Choroid plexus epithelial cell (primary cell): ENCODE data around the gene HGS.

Experiments used
- DNase-seq: peaks from one replicate; pipeline ENCODE4 v3.0.0-alpha.2; 2010; ENCODE audit warnings: low read depth
- H3K4me3 ChIP-seq: 2 replicates; pipeline ENCODE4 v1.5.1; 2011; ENCODE audit warnings: low read depth, mild to moderate bottlenecking, control low read depth, low read length, moderate library complexity
- TF ChIP-seq, protein P1 (sequence below): conservative IDR thresholded peaks from 2 replicates; pipeline ENCODE4 v1.5.1; 2011; ENCODE audit warnings: low read depth, mild to moderate bottlenecking, control low read depth, inconsistent platforms, low read length, moderate library complexity

The HGS gene

GRCh38 chr17:81685108-81685507, 1.3 kb downstream of the HGS start:
- peak; percentile 61 for DNase-seq
- TF ChIP-seq, protein P1, sequence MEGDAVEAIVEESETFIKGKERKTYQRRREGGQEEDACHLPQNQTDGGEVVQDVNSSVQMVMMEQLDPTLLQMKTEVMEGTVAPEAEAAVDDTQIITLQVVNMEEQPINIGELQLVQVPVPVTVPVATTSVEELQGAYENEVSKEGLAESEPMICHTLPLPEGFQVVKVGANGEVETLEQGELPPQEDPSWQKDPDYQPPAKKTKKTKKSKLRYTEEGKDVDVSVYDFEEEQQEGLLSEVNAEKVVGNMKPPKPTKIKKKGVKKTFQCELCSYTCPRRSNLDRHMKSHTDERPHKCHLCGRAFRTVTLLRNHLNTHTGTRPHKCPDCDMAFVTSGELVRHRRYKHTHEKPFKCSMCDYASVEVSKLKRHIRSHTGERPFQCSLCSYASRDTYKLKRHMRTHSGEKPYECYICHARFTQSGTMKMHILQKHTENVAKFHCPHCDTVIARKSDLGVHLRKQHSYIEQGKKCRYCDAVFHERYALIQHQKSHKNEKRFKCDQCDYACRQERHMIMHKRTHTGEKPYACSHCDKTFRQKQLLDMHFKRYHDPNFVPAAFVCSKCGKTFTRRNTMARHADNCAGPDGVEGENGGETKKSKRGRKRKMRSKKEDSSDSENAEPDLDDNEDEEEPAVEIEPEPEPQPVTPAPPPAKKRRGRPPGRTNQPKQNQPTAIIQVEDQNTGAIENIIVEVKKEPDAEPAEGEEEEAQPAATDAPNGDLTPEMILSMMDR, result no peak
- H3K4me3 ChIP-seq, result peak overlapping the region; percentile 76

DNA sequence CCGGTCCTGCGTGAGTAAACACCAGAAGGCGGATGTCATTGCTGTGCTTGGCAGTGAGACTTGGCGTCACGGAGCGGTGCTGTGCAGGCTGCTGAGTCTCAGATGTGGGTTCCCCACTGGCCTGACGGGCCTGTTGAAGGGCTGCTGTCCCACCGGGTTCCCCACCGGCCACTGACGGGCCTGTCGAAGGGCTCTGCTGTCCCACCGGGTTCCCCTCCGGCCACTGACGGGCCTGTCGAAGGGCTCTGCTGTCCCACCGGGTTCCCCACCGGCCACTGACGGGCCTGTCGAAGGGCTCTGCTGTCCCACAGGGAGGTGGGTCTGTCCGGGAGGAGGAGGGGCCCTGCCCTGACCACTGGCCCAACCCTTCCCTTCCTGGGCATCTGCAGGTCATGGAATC, 2.8 kb downstream of the HGS start:
- TF ChIP-seq, protein P1, result no peak
- no peak for DNase-seq
- H3K4me3 ChIP-seq, result no peak overlapping the region

DNA sequence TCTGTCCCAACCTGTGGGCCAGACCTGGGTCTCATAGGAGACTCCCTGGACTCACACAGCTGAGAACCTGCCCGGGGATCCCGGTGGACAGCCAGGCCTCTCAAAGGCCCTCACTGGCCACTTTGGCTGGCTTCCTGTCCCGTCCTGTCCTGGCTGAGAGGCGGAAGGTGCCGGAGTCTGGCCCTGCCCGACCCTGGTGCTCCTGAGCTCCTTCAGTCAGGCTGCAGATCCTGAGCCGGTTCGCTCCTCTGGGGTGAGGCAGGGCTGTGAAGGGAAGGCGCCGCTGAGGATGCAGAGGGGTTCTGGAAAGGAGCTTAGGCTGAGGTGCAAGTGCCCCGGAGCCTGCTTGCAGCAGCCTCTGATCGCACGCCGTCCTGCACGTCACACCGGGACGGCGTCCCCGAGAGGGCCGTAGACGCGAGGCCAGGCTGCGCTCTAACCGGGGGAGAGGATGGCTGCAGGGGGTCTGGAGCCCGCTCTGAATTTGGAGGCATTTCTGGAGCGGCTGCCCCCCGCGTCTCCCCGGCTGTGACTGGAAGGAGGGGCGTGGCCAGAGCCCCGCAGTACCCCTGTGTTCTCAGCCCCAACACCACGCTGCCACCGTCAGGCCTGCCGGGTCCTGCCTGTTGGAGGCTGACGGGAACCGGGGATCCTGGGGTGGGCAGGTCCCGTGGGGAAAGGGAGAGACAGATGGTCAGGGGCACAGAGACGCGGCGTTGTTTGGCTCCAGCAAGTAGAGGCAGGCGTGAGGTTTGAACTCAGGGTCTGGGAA, 4.1 kb downstream of the HGS start:
- no peak for DNase-seq
- no peak overlapping the region for H3K4me3 ChIP-seq
- TF ChIP-seq, protein P1, result no peak

- TF ChIP-seq, protein P1, result no peak
- no peak overlapping the region for H3K4me3 ChIP-seq
- DNase-seq, result no peak
These were observed 4.8 kb downstream of the HGS start for GRCh38 chr17:81688616-81689015.

- DNase-seq, result no peak
- TF ChIP-seq, protein P1, result no peak
- H3K4me3 ChIP-seq, result no peak overlapping the region
These were observed 6.3 kb downstream of the HGS start for GRCh38 chr17:81690066-81690465.

GRCh38 chr17:81690549-81690948, 6.7 kb downstream of the HGS start:
- no peak for DNase-seq
- TF ChIP-seq, protein P1, result no peak
- H3K4me3 ChIP-seq, result no peak overlapping the region

GRCh38 chr17:81691196-81691595, 7.4 kb downstream of the HGS start:
- no peak overlapping the region for H3K4me3 ChIP-seq
- no peak for DNase-seq
- TF ChIP-seq, protein P1, result no peak
